ENCODE data around the gene PGM5.

The PGM5 gene

DNA sequence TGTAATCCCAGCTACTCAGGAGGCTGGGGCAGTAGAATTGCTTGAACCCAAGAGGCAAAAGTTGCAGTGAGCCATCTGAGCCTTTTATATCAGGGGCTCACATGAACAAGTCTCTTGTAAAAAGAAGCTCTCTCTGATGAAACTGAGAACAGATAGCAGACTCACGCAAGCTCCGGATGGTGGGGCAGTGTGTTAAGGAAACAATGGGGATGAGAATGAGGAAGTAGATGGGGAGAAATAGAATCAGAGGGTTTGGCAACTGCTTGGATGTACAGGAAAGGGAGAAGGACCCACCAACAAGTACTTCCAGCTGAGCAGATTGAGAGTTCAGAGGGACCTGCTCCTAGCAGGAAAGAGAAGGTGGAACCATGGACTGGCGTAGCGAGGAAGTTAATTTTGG, 165.7 kb downstream of the PGM5 start (continued):
- TF ChIP-seq, protein P1, sequence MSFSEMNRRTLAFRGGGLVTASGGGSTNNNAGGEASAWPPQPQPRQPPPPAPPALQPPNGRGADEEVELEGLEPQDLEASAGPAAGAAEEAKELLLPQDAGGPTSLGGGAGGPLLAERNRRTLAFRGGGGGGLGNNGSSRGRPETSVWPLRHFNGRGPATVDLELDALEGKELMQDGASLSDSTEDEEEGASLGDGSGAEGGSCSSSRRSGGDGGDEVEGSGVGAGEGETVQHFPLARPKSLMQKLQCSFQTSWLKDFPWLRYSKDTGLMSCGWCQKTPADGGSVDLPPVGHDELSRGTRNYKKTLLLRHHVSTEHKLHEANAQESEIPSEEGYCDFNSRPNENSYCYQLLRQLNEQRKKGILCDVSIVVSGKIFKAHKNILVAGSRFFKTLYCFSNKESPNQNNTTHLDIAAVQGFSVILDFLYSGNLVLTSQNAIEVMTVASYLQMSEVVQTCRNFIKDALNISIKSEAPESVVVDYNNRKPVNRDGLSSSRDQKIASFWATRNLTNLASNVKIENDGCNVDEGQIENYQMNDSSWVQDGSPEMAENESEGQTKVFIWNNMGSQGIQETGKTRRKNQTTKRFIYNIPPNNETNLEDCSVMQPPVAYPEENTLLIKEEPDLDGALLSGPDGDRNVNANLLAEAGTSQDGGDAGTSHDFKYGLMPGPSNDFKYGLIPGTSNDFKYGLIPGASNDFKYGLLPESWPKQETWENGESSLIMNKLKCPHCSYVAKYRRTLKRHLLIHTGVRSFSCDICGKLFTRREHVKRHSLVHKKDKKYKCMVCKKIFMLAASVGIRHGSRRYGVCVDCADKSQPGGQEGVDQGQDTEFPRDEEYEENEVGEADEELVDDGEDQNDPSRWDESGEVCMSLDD (tag by site-specific recombination; IDR thresholded peaks at IDR 0.05): no peak

DNA sequence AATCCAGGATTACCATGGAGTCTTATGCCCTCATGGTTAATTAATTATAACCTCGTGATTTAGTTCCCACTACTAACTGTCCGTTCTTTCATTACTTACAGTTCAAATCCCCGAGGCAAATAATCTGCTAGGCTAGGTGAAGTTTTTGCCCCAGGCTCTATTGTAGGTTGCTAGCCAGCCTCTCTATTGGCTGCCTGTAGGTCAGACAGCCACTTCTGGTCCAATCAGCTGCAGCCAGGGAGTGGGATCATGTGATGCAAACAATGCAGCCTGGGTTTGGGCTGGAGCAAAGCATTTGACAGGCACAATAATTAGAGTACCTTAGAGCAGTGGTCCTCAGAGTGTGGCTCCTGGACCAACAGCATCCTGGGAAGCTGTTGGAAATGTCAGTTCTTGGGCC, 166.5 kb downstream of the PGM5 start:
- Histone ChIP-seq H3K36me3 (ENCODE audit: control insufficient read depth in 2 of 2, insufficient read depth in 1 of 2, low read length in 2 of 2) (no peaks in the 10 kb centered on the region), H3K4me1 (ENCODE audit: control insufficient read depth, insufficient read depth, low read length) (no peaks in the 10 kb centered on the region), H3K4me3 (ENCODE audit: low read depth, low read length) (no peak overlapping the region), H3K27ac (ENCODE audit: extremely low read depth, low read depth, low read length) (no peak overlapping the region), H3K9me3 (ENCODE audit: control insufficient read depth, insufficient read depth, low read depth, low read length) (no peaks in the 10 kb centered on the region)
- ChIA-PET POLR2A (no interaction called here), CTCF (no interaction called here)
- no peak for TF ChIP-seq BCL11B (tag by site-specific recombination; IDR thresholded peaks at IDR 0.05; ENCODE audit: low read depth)
- TF ChIP-seq, protein P2, sequence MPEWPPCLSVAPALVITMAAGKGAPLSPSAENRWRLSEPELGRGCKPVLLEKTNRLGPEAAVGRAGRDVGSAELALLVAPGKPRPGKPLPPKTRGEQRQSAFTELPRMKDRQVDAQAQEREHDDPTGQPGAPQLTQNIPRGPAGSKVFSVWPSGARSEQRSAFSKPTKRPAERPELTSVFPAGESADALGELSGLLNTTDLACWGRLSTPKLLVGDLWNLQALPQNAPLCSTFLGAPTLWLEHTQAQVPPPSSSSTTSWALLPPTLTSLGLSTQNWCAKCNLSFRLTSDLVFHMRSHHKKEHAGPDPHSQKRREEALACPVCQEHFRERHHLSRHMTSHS (tag by site-specific recombination; IDR thresholded peaks at IDR 0.05): no peak
- TF ChIP-seq ZNF157 (tag by site-specific recombination; IDR thresholded peaks at IDR 0.05): no peak

DNA sequence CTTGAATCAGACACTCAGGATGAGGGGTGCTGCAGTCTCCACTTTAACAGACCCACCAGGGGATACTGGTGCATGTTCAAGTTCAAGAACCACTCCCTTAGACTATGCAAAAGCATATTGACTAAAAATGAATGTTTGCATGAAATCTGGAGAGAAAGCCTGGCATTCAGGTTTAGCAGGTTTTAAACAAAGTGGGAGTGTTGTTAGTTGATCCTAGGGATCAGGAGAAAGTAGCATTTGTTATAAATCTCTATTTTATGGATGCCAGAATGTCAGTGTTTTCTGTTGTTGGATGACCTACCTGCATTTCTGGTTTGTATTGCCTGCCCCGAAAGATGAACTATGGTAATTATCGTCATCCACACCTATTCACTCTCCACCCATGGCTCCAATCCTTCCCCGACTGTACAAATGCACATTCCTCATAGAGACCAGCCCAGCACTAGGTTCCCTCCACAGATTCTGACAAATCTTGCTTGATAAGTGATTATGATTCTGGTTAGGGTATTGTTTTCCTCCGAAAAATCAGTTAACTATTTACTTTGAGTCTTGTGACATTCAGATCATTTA, 167.0 kb downstream of the PGM5 start:
- TF ChIP-seq RBAK (tag by site-specific recombination; IDR thresholded peaks at IDR 0.05) (no peak), ZNF600 (tag by site-specific recombination; IDR thresholded peaks at IDR 0.05) (no peak), EGR2 (tag by site-specific recombination; IDR thresholded peaks at IDR 0.05; ENCODE audit: low read depth) (no peak)
- Histone ChIP-seq H3K36me3 (ENCODE audit: control insufficient read depth in 2 of 2, insufficient read depth in 1 of 2, low read length in 2 of 2) (no peaks in the 10 kb centered on the region), H3K4me1 (ENCODE audit: control insufficient read depth, insufficient read depth, low read length) (no peaks in the 10 kb centered on the region), H3K27ac (ENCODE audit: extremely low read depth, low read depth, low read length) (no peak overlapping the region), H3K9me3 (ENCODE audit: control insufficient read depth, insufficient read depth, low read depth, low read length) (no peaks in the 10 kb centered on the region), H3K4me3 (ENCODE audit: low read depth, low read length) (no peak overlapping the region)
- ChIA-PET POLR2A (no interaction called here), CTCF (no interaction called here)

DNA sequence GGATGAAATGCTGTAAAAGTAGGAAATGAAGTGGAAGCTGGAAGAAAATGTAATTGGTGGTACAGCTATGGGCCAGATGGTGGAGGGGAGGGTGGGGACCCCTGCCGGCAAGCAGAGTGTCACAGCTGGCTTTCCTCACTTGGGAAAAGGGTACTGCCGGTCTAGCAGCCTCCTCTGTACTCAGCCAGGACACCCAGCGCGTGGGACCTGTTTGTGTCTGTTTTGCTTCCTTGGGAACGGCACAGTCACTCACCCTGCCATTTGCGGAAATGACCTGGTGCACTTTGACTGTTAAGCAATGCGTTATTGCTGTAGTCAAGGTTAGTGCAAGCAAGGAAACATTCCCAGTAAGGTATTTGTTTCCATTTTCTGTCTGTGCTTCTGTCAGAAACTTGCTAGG, 174.2 kb downstream of the PGM5 start:
- no peak overlapping the region for H3K27ac ChIP-seq (ENCODE audit: extremely low read depth, low read depth, low read length)
- H3K4me1 ChIP-seq (ENCODE audit: control insufficient read depth, insufficient read depth, low read length): no peaks in the 10 kb centered on the region
- no peaks in the 10 kb centered on the region for H3K9me3 ChIP-seq (ENCODE audit: control insufficient read depth, insufficient read depth, low read depth, low read length)
- H3K4me3 ChIP-seq (ENCODE audit: low read depth, low read length): no peak overlapping the region
- ChIA-PET CTCF (interaction anchor here (0.5 to 1.8 kb wide), 2 partner anchors 11 kb away, joined by 3 read pairs; no protein-coding TSS in a partner anchor), POLR2A (no interaction called here)
- no peaks in the 10 kb centered on the region for H3K36me3 ChIP-seq (ENCODE audit: control insufficient read depth in 2 of 2, insufficient read depth in 1 of 2, low read length in 2 of 2)
- no peak for TF ChIP-seq ZNF416 (tag by site-specific recombination; IDR thresholded peaks at IDR 0.05)
- TF ChIP-seq, protein P3, sequence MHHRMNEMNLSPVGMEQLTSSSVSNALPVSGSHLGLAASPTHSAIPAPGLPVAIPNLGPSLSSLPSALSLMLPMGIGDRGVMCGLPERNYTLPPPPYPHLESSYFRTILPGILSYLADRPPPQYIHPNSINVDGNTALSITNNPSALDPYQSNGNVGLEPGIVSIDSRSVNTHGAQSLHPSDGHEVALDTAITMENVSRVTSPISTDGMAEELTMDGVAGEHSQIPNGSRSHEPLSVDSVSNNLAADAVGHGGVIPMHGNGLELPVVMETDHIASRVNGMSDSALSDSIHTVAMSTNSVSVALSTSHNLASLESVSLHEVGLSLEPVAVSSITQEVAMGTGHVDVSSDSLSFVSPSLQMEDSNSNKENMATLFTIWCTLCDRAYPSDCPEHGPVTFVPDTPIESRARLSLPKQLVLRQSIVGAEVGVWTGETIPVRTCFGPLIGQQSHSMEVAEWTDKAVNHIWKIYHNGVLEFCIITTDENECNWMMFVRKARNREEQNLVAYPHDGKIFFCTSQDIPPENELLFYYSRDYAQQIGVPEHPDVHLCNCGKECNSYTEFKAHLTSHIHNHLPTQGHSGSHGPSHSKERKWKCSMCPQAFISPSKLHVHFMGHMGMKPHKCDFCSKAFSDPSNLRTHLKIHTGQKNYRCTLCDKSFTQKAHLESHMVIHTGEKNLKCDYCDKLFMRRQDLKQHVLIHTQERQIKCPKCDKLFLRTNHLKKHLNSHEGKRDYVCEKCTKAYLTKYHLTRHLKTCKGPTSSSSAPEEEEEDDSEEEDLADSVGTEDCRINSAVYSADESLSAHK (tag by site-specific recombination; IDR thresholded peaks at IDR 0.05): no peak
- TF ChIP-seq, protein P4, sequence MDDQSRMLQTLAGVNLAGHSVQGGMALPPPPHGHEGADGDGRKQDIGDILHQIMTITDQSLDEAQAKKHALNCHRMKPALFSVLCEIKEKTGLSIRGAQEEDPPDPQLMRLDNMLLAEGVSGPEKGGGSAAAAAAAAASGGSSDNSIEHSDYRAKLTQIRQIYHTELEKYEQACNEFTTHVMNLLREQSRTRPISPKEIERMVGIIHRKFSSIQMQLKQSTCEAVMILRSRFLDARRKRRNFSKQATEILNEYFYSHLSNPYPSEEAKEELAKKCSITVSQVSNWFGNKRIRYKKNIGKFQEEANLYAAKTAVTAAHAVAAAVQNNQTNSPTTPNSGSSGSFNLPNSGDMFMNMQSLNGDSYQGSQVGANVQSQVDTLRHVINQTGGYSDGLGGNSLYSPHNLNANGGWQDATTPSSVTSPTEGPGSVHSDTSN (CRISPR knock-in tag; IDR thresholded peaks at IDR 0.05): no peak
- TF ChIP-seq ZNF155 (tag by site-specific recombination; IDR thresholded peaks at IDR 0.05): no peak
- no peak for TF ChIP-seq ZNF830 (tag by site-specific recombination; IDR thresholded peaks at IDR 0.05; ENCODE audit: low read depth)
- no peak for TF ChIP-seq KLF1 (tag by site-specific recombination; IDR thresholded peaks at IDR 0.05)
- no peak for TF ChIP-seq ZNF626 (tag by site-specific recombination; IDR thresholded peaks at IDR 0.05)
- TF ChIP-seq ZNF48 (tag by site-specific recombination; IDR thresholded peaks at IDR 0.05): no peak
- TF ChIP-seq ZNF707 (tag by site-specific recombination; IDR thresholded peaks at IDR 0.05): no peak
- TF ChIP-seq ZNF658 (tag by site-specific recombination; IDR thresholded peaks at IDR 0.05): no peak
- TF ChIP-seq OSR2 (tag by site-specific recombination; IDR thresholded peaks at IDR 0.05): no peak
